PC-3 (cell line): ENCODE results near the gene DYSF. TPM values are rescaled to one million over a fixed set of nuclear protein-coding genes. Genes with fewer than 3 reads are reported as not detected.

Experiments used
- ATAC-seq: fragments of 200-7000 bp; cut with Tn5 transposase; 2 replicates; pipeline ENCODE4 v1.9.1; 2020; ENCODE audit warnings: mild to moderate bottlenecking, moderate library complexity
- BruUV-seq: library from RNA; stranded (reverse); fragments of 400-500 nt; replicated peaks from 2 replicates; lab custom pipeline; 2021; lab: Mats Ljungman, UMichigan
- CTCF ChIA-PET: fragments of 300-600 bp; sonication (Branson Sonifier 250); formaldehyde crosslinking; loops from one replicate; lab custom pipeline; 2022; ENCODE audit warnings: antibody characterized with exemption; lab: Charles Lee
- POLR2A ChIA-PET: fragments of 300-600 bp; sonication (Branson Sonifier 250); formaldehyde crosslinking; loops from one replicate; lab custom pipeline; 2022; ENCODE audit warnings: antibody characterized with exemption; ENCODE audit not compliant: unreplicated experiment; lab: Charles Lee
- DNase-seq: peaks from one replicate; pipeline ENCODE4 v3.0.0-alpha.2; 2015
- H2AFZ ChIP-seq: fragments of 300-600 bp; sonication (generic); 2 replicates; pipeline ENCODE4 v1.6.0; 2016; ENCODE audit warnings: antibody characterized with exemption, low read length
- H3F3A ChIP-seq: fragments of 300-600 bp; sonication (generic); one replicate; pipeline ENCODE4 v1.6.0; 2017; ENCODE audit warnings: antibody characterized with exemption, low read length, control low read depth, mild to moderate bottlenecking; ENCODE audit not compliant: unreplicated experiment
- H3K27ac ChIP-seq: fragments of 300-600 bp; sonication (generic); 2 replicates; pipeline ENCODE4 v1.5.1; 2016; ENCODE audit warnings: mild to moderate bottlenecking, low read length
- H3K27me3 ChIP-seq: fragments of 300-600 bp; sonication (generic); 2 replicates; pipeline ENCODE4 v1.6.1; 2016; ENCODE audit warnings: low read length, mixed read lengths
- H3K36me3 ChIP-seq: fragments of 300-600 bp; sonication (generic); 2 replicates; pipeline ENCODE4 v1.6.1; 2016; ENCODE audit warnings: low read depth, mixed run types, low read length, mixed read lengths
- H3K4me1 ChIP-seq: fragments of 300-600 bp; sonication (generic); 2 replicates; pipeline ENCODE4 v1.5.1; 2016; ENCODE audit warnings: low read length; ENCODE audit not compliant: insufficient read depth
- H3K4me2 ChIP-seq: fragments of 300-600 bp; sonication (generic); 2 replicates; pipeline ENCODE4 v1.6.0; 2016; ENCODE audit warnings: low read length
- H3K4me3 ChIP-seq: fragments of 300-600 bp; sonication (generic); 2 replicates; pipeline ENCODE4 v1.5.1; 2016; ENCODE audit warnings: mild to moderate bottlenecking, low read length, mixed read lengths
- H3K79me2 ChIP-seq: fragments of 300-600 bp; sonication (generic); 2 replicates; pipeline ENCODE4 v1.6.1; 2017; ENCODE audit warnings: low read length, mixed read lengths
- H3K9ac ChIP-seq: fragments of 300-600 bp; sonication (generic); 2 replicates; pipeline ENCODE4 v1.6.0; 2016; ENCODE audit warnings: mild to moderate bottlenecking, low read length
- H3K9me2 ChIP-seq: fragments of 300-600 bp; sonication (generic); replicated peaks from 2 replicates; pipeline ENCODE4 v1.6.1; 2016; ENCODE audit warnings: mixed run types, low read length, mixed read lengths
- H3K9me3 ChIP-seq: fragments of 300-600 bp; sonication (generic); 2 replicates; pipeline ENCODE4 v1.6.1; 2016; ENCODE audit warnings: low read length, mixed read lengths
- H4K20me1 ChIP-seq: fragments of 300-600 bp; sonication (generic); 2 replicates; pipeline ENCODE4 v1.6.1; 2016; ENCODE audit warnings: low read length, mixed read lengths
- EZH2 ChIP-seq: fragments of 300-600 bp; sonication (generic); IDR thresholded peaks from one replicate; pipeline ENCODE4 v1.6.1; 2017; ENCODE audit warnings: antibody characterized with exemption, mild to moderate bottlenecking, low read length; ENCODE audit not compliant: unreplicated experiment
- EZH2phosphoT487 ChIP-seq: fragments of 300-600 bp; sonication (generic); IDR thresholded peaks from 2 replicates; pipeline ENCODE4 v1.6.1; 2018; ENCODE audit warnings: mild to moderate bottlenecking, antibody characterized with exemption, low read length, borderline replicate concordance
- intact Hi-C: fragments of 100-400 bp; cut with micrococcal nuclease; formaldehyde crosslinking; loops from 2 replicates; pipeline ENCODE4 v1.9.0; 2023
- total RNA-seq: library from RNA; depleted of rRNA; stranded (reverse); fragments of >200 nt; gene quantifications from 2 replicates; pipeline ENCODE4 v1.2.3, GENCODE V29; 2014
- TF ChIP-seq, protein P1 (sequence below): fragments of 300-600 bp; sonication (generic); conservative IDR thresholded peaks from 2 replicates; pipeline ENCODE4 v1.5.1; 2017; ENCODE audit warnings: antibody characterized with exemption, low read depth, mild to moderate bottlenecking, low read length

DYSF gene
- total RNA-seq, 1 experiment from 2014 or later, result 13.0 TPM

DNA sequence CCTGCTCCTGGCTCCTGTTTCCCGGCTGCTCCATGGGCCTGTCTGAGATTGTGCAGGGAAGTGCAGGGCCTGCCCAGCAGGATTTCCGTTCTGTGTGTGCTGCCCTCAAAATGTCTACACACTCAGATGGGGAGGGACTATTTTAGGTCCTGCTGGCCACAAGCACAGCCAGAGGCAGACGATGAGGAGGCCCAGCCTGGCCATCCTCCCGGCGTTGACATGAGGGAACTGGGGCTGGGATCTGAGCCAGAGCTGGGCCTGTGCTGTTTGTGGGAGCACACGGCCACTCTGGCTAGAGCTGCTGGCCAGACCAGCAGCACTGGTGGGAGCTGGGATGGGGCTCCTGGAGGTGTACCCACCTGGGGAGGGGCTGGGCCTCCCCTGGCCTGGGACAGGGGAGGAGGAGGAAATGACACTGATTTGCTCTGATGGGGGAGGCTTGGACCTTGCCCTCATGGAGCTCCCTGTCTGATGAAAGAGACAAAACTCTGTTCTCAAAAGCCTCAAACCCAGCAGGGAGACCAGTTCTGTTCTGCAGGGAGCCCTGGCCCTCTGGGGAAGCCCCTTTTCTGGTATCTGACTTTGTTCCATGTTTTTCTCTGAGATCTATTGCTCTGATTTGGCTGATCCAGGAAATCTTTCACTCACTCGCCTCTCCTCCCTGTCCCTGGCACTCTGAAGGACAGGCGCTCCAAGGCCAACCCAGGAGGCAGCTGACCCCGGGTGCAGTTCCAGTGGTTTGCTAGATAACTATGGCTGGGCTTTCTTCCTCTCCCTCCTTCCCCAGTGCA, 161.8 kb downstream of the DYSF start:
- Histone ChIP-seq H3K79me2 (no peaks in the 10 kb centered on the region), H3K4me2 (no peak overlapping the region), H3K9me3 (no peaks in the 10 kb centered on the region), H3K4me1 (no peaks in the 10 kb centered on the region), H3K9ac (no peak overlapping the region), H3F3A (no peaks in the 10 kb centered on the region), H3K27ac (no peak overlapping the region), H2AFZ (no peak overlapping the region), H4K20me1 (no peaks in the 10 kb centered on the region), H3K36me3 (no peaks in the 10 kb centered on the region), H3K9me2 (no peaks in the 10 kb centered on the region), H3K4me3 (no peak overlapping the region), H3K27me3 (no peaks in the 10 kb centered on the region)
- no peak for ATAC-seq
- no TSS peak for BruUV-seq
- DNase-seq, result no peak
- intact Hi-C loops, result no loop called here
- ChIA-PET CTCF (no interaction called here), POLR2A (no interaction called here)
- TF ChIP-seq, protein P1, sequence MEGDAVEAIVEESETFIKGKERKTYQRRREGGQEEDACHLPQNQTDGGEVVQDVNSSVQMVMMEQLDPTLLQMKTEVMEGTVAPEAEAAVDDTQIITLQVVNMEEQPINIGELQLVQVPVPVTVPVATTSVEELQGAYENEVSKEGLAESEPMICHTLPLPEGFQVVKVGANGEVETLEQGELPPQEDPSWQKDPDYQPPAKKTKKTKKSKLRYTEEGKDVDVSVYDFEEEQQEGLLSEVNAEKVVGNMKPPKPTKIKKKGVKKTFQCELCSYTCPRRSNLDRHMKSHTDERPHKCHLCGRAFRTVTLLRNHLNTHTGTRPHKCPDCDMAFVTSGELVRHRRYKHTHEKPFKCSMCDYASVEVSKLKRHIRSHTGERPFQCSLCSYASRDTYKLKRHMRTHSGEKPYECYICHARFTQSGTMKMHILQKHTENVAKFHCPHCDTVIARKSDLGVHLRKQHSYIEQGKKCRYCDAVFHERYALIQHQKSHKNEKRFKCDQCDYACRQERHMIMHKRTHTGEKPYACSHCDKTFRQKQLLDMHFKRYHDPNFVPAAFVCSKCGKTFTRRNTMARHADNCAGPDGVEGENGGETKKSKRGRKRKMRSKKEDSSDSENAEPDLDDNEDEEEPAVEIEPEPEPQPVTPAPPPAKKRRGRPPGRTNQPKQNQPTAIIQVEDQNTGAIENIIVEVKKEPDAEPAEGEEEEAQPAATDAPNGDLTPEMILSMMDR, result no peak
- TF ChIP-seq EZH2phosphoT487, result no peak
- no peak for TF ChIP-seq EZH2

DNA sequence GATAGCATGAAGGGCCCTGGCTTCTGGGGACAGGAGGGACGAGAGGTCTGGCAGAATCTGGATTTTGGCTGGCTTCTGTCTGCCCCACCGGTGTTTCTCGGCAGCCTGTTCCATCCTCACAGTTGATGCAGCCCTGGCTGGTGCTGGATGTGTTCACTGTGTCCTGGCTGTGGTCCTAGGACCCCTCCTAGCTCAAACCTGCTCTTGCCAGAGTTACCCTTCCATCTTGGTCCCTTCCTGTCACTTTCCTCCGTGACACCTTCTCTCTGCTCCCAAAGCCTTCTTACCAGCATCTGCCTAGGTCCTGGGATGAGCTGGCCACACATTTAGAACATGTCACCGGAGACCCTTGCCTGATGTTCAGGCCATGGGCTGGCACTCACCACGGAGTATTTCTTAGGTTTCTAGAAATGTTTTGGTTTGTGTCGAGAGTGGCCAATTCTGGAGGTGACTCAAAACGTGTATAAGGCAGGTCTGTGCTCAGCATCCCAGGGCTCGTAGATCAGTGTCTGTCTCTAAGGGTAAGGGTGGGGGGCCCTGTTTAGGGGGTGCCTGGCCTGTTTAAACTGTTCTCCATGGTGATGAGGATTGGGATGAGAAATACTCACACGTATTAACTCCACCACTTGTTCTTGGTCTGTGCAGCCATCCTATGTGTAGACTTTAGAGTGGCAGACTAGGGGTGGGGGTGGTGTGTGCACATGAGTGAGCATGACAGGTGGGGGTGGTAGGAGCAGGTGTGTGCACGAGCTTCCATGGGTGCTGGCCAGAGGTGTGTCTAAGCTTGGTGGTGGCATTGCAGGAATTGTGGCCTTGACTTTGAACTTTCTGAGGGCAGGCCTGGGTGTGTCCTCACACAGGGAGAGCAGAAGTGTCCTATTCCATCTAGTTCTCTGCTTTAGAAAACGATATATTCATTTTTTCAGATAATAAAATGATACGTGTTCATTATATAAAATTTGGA, 162.7 kb downstream of the DYSF start:
- intact Hi-C loops, result no loop called here
- H3K4me3 ChIP-seq, result no peak overlapping the region
- no peaks in the 10 kb centered on the region for H3K79me2 ChIP-seq
- no peak overlapping the region for H3K4me2 ChIP-seq
- TF ChIP-seq EZH2 (no peak), EZH2phosphoT487 (no peak)
- TF ChIP-seq, protein P1, result no peak
- no peak overlapping the region for H2AFZ ChIP-seq
- H4K20me1 ChIP-seq, result no peaks in the 10 kb centered on the region
- H3K9me3 ChIP-seq, result no peaks in the 10 kb centered on the region
- H3K27ac ChIP-seq, result no peak overlapping the region
- H3F3A ChIP-seq, result no peaks in the 10 kb centered on the region
- ATAC-seq, result no peak
- no peaks in the 10 kb centered on the region for H3K36me3 ChIP-seq
- DNase-seq, result no peak
- ChIA-PET CTCF (no interaction called here), POLR2A (no interaction called here)
- H3K27me3 ChIP-seq, result no peaks in the 10 kb centered on the region
- no peaks in the 10 kb centered on the region for H3K9me2 ChIP-seq
- H3K4me1 ChIP-seq, result no peaks in the 10 kb centered on the region
- H3K9ac ChIP-seq, result no peak overlapping the region
- BruUV-seq, result no TSS peak
